Vagina (tissue), 2 donors: ENCODE measurements around the gene WDR41. TPM values are rescaled to one million over a fixed set of nuclear protein-coding genes. Genes with fewer than 3 reads are reported as not detected.
"Not testable (repeated sequence)": the region's sequence is repeated elsewhere in the genome, so short reads cannot be mapped to it uniquely, and the experiment has no call there.

Experiments used
- DNase-seq, 2 donors: peaks; one replicate each; pipeline ENCODE4 v3.0.0-alpha.2; 2017; ENCODE audit errors: extremely low spot score in 2 of 2
- H3K27ac ChIP-seq: fragments of 200-600 bp; sonication (generic); one replicate; pipeline ENCODE4 v1.5.1; 2019
- H3K27me3 ChIP-seq: fragments of 200-600 bp; sonication (generic); one replicate; pipeline ENCODE4 v1.5.1; 2019
- H3K36me3 ChIP-seq, 2 donors: fragments of 200-600 bp; sonication (generic); one replicate each; pipeline ENCODE4 v1.5.1; 2017 to 2019
- H3K4me1 ChIP-seq: fragments of 200-600 bp; sonication (generic); one replicate; pipeline ENCODE4 v1.5.1; 2019
- H3K4me3 ChIP-seq, 2 donors: fragments of 200-600 bp; sonication (generic); 1 replicate in 1 of 2; 2 replicates in 1 of 2; pipeline ENCODE4 v1.5.1; 2016 to 2019
- H3K9me3 ChIP-seq: fragments of 200-600 bp; sonication (generic); one replicate; pipeline ENCODE4 v1.5.1; 2019
- POLR2A ChIP-seq, 2 donors: fragments of 450-650 bp; IDR thresholded peaks; one replicate each; pipeline ENCODE4 v1.6.1; 2017; ENCODE audit warnings: antibody characterized with exemption in 2 of 2, mild to moderate bottlenecking in 2 of 2, moderate library complexity in 2 of 2
- POLR2AphosphoS5 ChIP-seq, 2 donors: sonication (generic); formaldehyde crosslinking; IDR thresholded peaks; one replicate each; pipeline ENCODE4 v1.9.0; 2017; ENCODE audit warnings: antibody characterized with exemption in 2 of 2, mild to moderate bottlenecking in 2 of 2, low read depth in 1 of 2; ENCODE audit not compliant: insufficient read depth in 1 of 2
- intact Hi-C: fragments of 100-400 bp; cut with DNase I; formaldehyde crosslinking; loops from one replicate; pipeline ENCODE4 v1.15.1; 2023
- total RNA-seq: library from RNA; depleted of rRNA; stranded (reverse); fragments of >200 nt; gene quantifications from one replicate; pipeline ENCODE4 v1.2.3, GENCODE V29; 2016
- TF ChIP-seq, protein P1 (sequence below), 3 experiments: fragments of 450-650 bp in 2 of 3; fragments of 200-600 bp in 1 of 3; sonication (generic) in 1 of 3; IDR thresholded peaks; one replicate each; pipeline ENCODE4 v1.5.1; 2017 to 2019; ENCODE audit warnings: antibody characterized with exemption in 3 of 3, mild to moderate bottlenecking in 2 of 3, moderate library complexity in 2 of 3

Gene WDR41
- total RNA-seq, 1 donor from 2014 or later = 40.3 TPM

DNA sequence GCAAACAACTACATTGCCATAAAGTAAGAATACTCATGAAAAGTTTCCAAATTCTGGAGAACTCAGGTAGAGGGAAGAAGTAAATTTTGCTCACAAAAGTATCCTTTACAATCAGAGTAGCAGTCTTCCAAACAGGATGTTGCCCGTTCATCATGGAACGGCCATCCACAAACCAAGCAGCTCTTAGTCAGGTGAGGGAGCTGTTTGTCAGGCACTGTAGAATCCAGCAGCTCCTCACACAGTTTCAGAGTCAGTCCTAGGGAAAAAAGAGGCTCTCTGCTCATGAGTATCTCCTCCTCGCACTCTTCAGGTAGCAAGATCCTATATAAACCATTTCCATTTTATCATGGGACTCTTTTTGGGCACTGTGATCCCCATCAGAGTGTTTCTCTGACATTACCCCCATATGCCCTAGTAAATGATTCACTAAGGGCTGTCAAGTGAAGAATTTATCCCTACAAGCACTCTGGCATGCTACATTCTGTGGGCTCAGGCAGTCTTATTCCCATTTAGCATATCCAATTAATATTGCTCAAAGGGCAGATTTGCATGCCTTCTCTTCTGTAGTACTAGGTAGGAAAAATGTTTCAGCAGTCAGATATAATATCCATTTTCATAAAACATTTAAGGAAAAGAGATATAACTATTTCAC is 97.9 kb downstream of the WDR41 start:
- Histone ChIP-seq H3K4me3 (no peak overlapping the region), H3K4me1 (no peaks in the 10 kb centered on the region), H3K27ac (no peak overlapping the region), H3K36me3 (no peaks in the 10 kb centered on the region), H3K27me3 (no peaks in the 10 kb centered on the region), H3K9me3 (no peaks in the 10 kb centered on the region)
- DNase-seq = no peak
- TF ChIP-seq, protein P1, sequence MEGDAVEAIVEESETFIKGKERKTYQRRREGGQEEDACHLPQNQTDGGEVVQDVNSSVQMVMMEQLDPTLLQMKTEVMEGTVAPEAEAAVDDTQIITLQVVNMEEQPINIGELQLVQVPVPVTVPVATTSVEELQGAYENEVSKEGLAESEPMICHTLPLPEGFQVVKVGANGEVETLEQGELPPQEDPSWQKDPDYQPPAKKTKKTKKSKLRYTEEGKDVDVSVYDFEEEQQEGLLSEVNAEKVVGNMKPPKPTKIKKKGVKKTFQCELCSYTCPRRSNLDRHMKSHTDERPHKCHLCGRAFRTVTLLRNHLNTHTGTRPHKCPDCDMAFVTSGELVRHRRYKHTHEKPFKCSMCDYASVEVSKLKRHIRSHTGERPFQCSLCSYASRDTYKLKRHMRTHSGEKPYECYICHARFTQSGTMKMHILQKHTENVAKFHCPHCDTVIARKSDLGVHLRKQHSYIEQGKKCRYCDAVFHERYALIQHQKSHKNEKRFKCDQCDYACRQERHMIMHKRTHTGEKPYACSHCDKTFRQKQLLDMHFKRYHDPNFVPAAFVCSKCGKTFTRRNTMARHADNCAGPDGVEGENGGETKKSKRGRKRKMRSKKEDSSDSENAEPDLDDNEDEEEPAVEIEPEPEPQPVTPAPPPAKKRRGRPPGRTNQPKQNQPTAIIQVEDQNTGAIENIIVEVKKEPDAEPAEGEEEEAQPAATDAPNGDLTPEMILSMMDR (IDR thresholded peaks at IDR 0.05) = no peak
- TF ChIP-seq POLR2A (IDR thresholded peaks at IDR 0.05) (no peak), POLR2AphosphoS5 (IDR thresholded peaks at IDR 0.05; ENCODE audit: insufficient read depth in 1 of 2, low read depth in 1 of 2) (no peak)
- intact Hi-C loops = no loop called here

GRCh38 chr5:77391240-77391765 is 100.8 kb downstream of the WDR41 start:
- Histone ChIP-seq H3K9me3 (no peaks in the 10 kb centered on the region), H3K36me3 (no peaks in the 10 kb centered on the region), H3K27me3 (no peaks in the 10 kb centered on the region), H3K27ac (no peak overlapping the region), H3K4me3 (no peak overlapping the region), H3K4me1 (no peaks in the 10 kb centered on the region)
- DNase-seq = no peak
- intact Hi-C loops = no loop called here
- TF ChIP-seq, protein P1 (IDR thresholded peaks at IDR 0.05) = no peak
- TF ChIP-seq POLR2A (IDR thresholded peaks at IDR 0.05) = no peak

GRCh38 chr5:77390795-77391194 is 101.3 kb downstream of the WDR41 start:
- H3K36me3 ChIP-seq = no peaks in the 10 kb centered on the region
- no peak overlapping the region for H3K27ac ChIP-seq
- H3K9me3 ChIP-seq = no peaks in the 10 kb centered on the region
- no peaks in the 10 kb centered on the region for H3K27me3 ChIP-seq
- no peak for DNase-seq
- no peak for TF ChIP-seq POLR2AphosphoS5 (IDR thresholded peaks at IDR 0.05; ENCODE audit: insufficient read depth in 1 of 2, low read depth in 1 of 2)
- H3K4me1 ChIP-seq = no peaks in the 10 kb centered on the region
- intact Hi-C loops = no loop called here
- no peak overlapping the region for H3K4me3 ChIP-seq

DNA sequence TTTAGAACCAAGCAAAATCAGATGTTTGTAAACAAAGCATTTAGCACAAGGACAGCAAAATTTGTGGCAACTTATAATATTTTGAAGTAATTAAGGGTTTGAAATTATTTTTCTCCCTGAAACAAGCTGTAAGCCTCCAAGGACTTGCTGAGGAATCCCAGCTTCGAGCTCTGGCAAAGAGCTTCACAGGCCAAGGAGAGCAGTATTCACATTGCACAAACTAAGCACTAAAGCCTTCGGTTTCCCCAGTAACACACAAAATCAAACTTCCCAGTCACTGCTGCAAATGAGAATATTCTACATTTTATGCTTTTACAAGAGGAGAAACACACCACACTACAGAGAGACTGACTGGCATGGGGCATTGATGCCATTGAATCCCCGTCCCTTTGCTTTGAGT is 101.9 kb downstream of the WDR41 start:
- Histone ChIP-seq H3K36me3 (no peaks in the 10 kb centered on the region), H3K9me3 (no peaks in the 10 kb centered on the region), H3K27me3 (no peaks in the 10 kb centered on the region), H3K4me1 (no peaks in the 10 kb centered on the region), H3K27ac (no peak overlapping the region), H3K4me3 (no peak overlapping the region)
- no peak for DNase-seq
- no peak for TF ChIP-seq POLR2AphosphoS5 (IDR thresholded peaks at IDR 0.05; ENCODE audit: insufficient read depth in 1 of 2, low read depth in 1 of 2)
- TF ChIP-seq POLR2A (IDR thresholded peaks at IDR 0.05) = no peak
- TF ChIP-seq, protein P1 (IDR thresholded peaks at IDR 0.05) = no peak
- intact Hi-C loops = no loop called here

GRCh38 chr5:77389746-77390145 is 102.4 kb downstream of the WDR41 start:
- Histone ChIP-seq H3K27me3 (no peaks in the 10 kb centered on the region), H3K4me1 (no peaks in the 10 kb centered on the region), H3K27ac (no peak overlapping the region), H3K36me3 (no peaks in the 10 kb centered on the region), H3K4me3 (no peak overlapping the region), H3K9me3 (no peaks in the 10 kb centered on the region)
- no peak for DNase-seq
- no peak for TF ChIP-seq POLR2A (IDR thresholded peaks at IDR 0.05)
- TF ChIP-seq POLR2AphosphoS5 (IDR thresholded peaks at IDR 0.05; ENCODE audit: insufficient read depth in 1 of 2, low read depth in 1 of 2) = no peak
- TF ChIP-seq, protein P1 (IDR thresholded peaks at IDR 0.05) = no peak
- intact Hi-C loops = no loop called here

GRCh38 chr5:77386340-77386739 is 105.8 kb downstream of the WDR41 start:
- H3K4me3 ChIP-seq, H3K36me3 ChIP-seq, DNase-seq, intact Hi-C loops, H3K27ac ChIP-seq, H3K27me3 ChIP-seq, H3K9me3 ChIP-seq, H3K4me1 ChIP-seq: not testable (repeated sequence)

- not testable (repeated sequence) for H3K4me1 ChIP-seq
Measured at GRCh38 chr5:77383336-77383735, 108.8 kb downstream of the WDR41 start.

More at GRCh38 chr5:77383336-77383735, 108.8 kb downstream of the WDR41 start:
- H3K27ac ChIP-seq, H3K27me3 ChIP-seq, H3K36me3 ChIP-seq, intact Hi-C loops, DNase-seq, H3K9me3 ChIP-seq, H3K4me3 ChIP-seq: not testable (repeated sequence)
